Measurements from ENCODE around the gene STAT3. TPM values are rescaled to one million over a fixed set of nuclear protein-coding genes. Genes with fewer than 3 reads are reported as not detected.

STAT3 gene
- polyA plus RNA-seq, 1 donor: 193 TPM

GRCh38 chr17:42354956-42355843 is 33.0 kb downstream of the STAT3 start:
- WGBS (ENCODE audit: insufficient coverage, low lambda C conversion rate): no CpG with 5 or more reads among the region's 3 CpGs
- no peak for DNase-seq
- no peak overlapping the region for H3K4me3 ChIP-seq (ENCODE audit: low read length)
- H3K27me3 ChIP-seq (ENCODE audit: control insufficient read depth, insufficient read depth, low read length): no peaks in the 10 kb centered on the region
- no peak overlapping the region for H3K27ac ChIP-seq (ENCODE audit: low read length)
- H3K9me3 ChIP-seq (ENCODE audit: control insufficient read depth, low read depth, low read length): no peaks in the 10 kb centered on the region
- no peaks in the 10 kb centered on the region for H3K4me1 ChIP-seq (ENCODE audit: control insufficient read depth, insufficient read depth, low read length)
- no peaks in the 10 kb centered on the region for H3K36me3 ChIP-seq (ENCODE audit: control insufficient read depth, insufficient read depth, low read length)

DNA sequence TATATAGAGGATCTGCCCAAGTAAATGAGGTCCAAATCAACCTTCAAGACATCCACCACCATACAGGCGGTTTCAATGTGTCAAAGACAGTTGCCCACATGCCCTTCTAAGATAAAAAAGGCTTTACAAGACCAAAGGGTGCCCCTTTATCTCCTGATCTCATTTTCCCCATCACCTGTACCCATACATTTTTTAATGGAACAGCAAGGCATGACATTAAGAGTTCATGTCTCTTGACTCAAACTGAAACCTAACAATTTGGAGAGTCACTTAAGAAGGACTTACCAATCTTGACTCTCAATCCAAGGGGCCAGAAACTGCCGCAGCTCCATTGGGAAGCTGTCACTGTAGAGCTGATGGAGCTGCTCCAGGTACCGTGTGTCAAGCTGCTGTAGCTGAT is 40.1 kb downstream of the STAT3 start:
- H3K4me3 ChIP-seq (ENCODE audit: low read length): no peak overlapping the region
- H3K4me1 ChIP-seq (ENCODE audit: control insufficient read depth, insufficient read depth, low read length): no peaks in the 10 kb centered on the region
- no peak for DNase-seq
- H3K9me3 ChIP-seq (ENCODE audit: control insufficient read depth, low read depth, low read length): no peaks in the 10 kb centered on the region
- WGBS (ENCODE audit: insufficient coverage, low lambda C conversion rate): no CpG with 5 or more reads among the region's 3 CpGs
- peaks cover 33% of the 10 kb centered on the region for H3K36me3 ChIP-seq (ENCODE audit: control insufficient read depth, insufficient read depth, low read length)
- H3K27ac ChIP-seq (ENCODE audit: low read length): no peak overlapping the region
- no peaks in the 10 kb centered on the region for H3K27me3 ChIP-seq (ENCODE audit: control insufficient read depth, insufficient read depth, low read length)

GRCh38 chr17:42347606-42348005 is 40.6 kb downstream of the STAT3 start:
- WGBS (ENCODE audit: insufficient coverage, low lambda C conversion rate): no CpG with 5 or more reads among the region's 3 CpGs
- H3K36me3 ChIP-seq (ENCODE audit: control insufficient read depth, insufficient read depth, low read length): peaks cover 38% of the 10 kb centered on the region
- no peaks in the 10 kb centered on the region for H3K9me3 ChIP-seq (ENCODE audit: control insufficient read depth, low read depth, low read length)
- H3K27me3 ChIP-seq (ENCODE audit: control insufficient read depth, insufficient read depth, low read length): no peaks in the 10 kb centered on the region
- H3K27ac ChIP-seq (ENCODE audit: low read length): no peak overlapping the region
- no peak for DNase-seq
- no peaks in the 10 kb centered on the region for H3K4me1 ChIP-seq (ENCODE audit: control insufficient read depth, insufficient read depth, low read length)
- no peak overlapping the region for H3K4me3 ChIP-seq (ENCODE audit: low read length)

- Histone ChIP-seq H3K36me3 (ENCODE audit: control insufficient read depth, insufficient read depth, low read length) (peaks cover 42% of the 10 kb centered on the region), H3K27ac (ENCODE audit: low read length) (no peak overlapping the region), H3K4me3 (ENCODE audit: low read length) (no peak overlapping the region), H3K9me3 (ENCODE audit: control insufficient read depth, low read depth, low read length) (no peaks in the 10 kb centered on the region), H3K4me1 (ENCODE audit: control insufficient read depth, insufficient read depth, low read length) (no peaks in the 10 kb centered on the region), H3K27me3 (ENCODE audit: control insufficient read depth, insufficient read depth, low read length) (no peaks in the 10 kb centered on the region)
- no peak for DNase-seq
Measured at GRCh38 chr17:42347198-42347597, 41.0 kb downstream of the STAT3 start.

DNA sequence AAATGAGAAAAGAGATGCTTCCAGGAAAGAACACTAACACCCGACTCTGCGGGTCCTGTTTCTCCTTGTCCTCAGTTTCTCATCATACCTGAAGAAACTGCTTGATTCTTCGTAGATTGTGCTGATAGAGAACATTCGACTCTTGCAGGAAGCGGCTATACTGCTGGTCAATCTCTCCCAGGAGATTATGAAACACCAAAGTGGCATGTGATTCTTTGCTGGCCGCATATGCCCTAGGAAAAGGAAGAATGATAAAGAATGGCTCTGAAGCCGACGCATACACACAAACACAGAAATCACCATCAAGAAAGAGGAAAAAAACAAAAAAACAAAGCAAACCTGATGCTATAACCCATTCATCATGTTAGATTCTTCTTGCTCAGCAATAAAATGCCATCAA is 41.8 kb downstream of the STAT3 start:
- H3K36me3 ChIP-seq (ENCODE audit: control insufficient read depth, insufficient read depth, low read length): peaks cover 49% of the 10 kb centered on the region
- WGBS (ENCODE audit: insufficient coverage, low lambda C conversion rate): 92% methylated on average over 2 of the region's 8 CpGs
- H3K4me1 ChIP-seq (ENCODE audit: control insufficient read depth, insufficient read depth, low read length): no peaks in the 10 kb centered on the region
- no peaks in the 10 kb centered on the region for H3K9me3 ChIP-seq (ENCODE audit: control insufficient read depth, low read depth, low read length)
- H3K27me3 ChIP-seq (ENCODE audit: control insufficient read depth, insufficient read depth, low read length): no peaks in the 10 kb centered on the region
- H3K4me3 ChIP-seq (ENCODE audit: low read length): no peak overlapping the region
- no peak overlapping the region for H3K27ac ChIP-seq (ENCODE audit: low read length)
- no peak for DNase-seq

- DNase-seq: no peak
- H3K27ac ChIP-seq (ENCODE audit: low read length): no peak overlapping the region
- no peak overlapping the region for H3K4me3 ChIP-seq (ENCODE audit: low read length)
- H3K27me3 ChIP-seq (ENCODE audit: control insufficient read depth, insufficient read depth, low read length): no peaks in the 10 kb centered on the region
- no peaks in the 10 kb centered on the region for H3K4me1 ChIP-seq (ENCODE audit: control insufficient read depth, insufficient read depth, low read length)
- H3K9me3 ChIP-seq (ENCODE audit: control insufficient read depth, low read depth, low read length): no peaks in the 10 kb centered on the region
- no CpG with 5 or more reads among the region's 13 CpGs for WGBS (ENCODE audit: insufficient coverage, low lambda C conversion rate)
- H3K36me3 ChIP-seq (ENCODE audit: control insufficient read depth, insufficient read depth, low read length): peaks cover 59% of the 10 kb centered on the region
Measured at GRCh38 chr17:42345396-42346073, 42.7 kb downstream of the STAT3 start.

GRCh38 chr17:42342242-42343008 is 45.8 kb downstream of the STAT3 start:
- Histone ChIP-seq H3K27ac (ENCODE audit: low read length) (no peak overlapping the region), H3K4me3 (ENCODE audit: low read length) (no peak overlapping the region), H3K27me3 (ENCODE audit: control insufficient read depth, insufficient read depth, low read length) (no peaks in the 10 kb centered on the region), H3K9me3 (ENCODE audit: control insufficient read depth, low read depth, low read length) (no peaks in the 10 kb centered on the region), H3K4me1 (ENCODE audit: control insufficient read depth, insufficient read depth, low read length) (no peaks in the 10 kb centered on the region), H3K36me3 (ENCODE audit: control insufficient read depth, insufficient read depth, low read length) (peaks cover 75% of the 10 kb centered on the region)
- 20% methylated on average over 1 of the region's 9 CpGs for WGBS (ENCODE audit: insufficient coverage, low lambda C conversion rate)
- DNase-seq: no peak

GRCh38 chr17:42341568-42341967 is 46.7 kb downstream of the STAT3 start:
- 100% methylated on average over 1 of the region's 4 CpGs for WGBS (ENCODE audit: insufficient coverage, low lambda C conversion rate)

DNA sequence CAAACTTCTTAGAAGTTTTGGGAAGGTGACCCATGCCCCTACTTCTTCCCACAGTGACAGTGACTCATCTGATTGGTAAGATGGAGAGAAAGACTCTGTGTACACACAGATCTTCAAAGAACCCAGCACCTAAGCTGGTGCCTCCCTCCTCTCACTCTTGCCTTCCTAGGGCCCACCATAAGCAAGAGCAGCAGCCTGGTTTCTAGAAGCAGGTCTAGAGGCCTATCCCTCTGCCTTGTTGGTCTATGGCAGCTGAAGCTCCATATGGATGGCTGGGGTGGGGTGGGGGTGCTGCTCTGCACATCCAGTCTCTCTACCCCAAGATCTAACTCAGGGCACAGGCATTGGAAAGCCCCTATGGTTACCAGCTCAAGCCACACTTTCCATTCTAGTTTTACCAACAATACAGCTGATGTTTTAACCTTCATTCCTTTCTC is 47.5 kb downstream of the STAT3 start:
- DNase-seq: no peak
- Histone ChIP-seq H3K27me3 (ENCODE audit: control insufficient read depth, insufficient read depth, low read length) (no peaks in the 10 kb centered on the region), H3K9me3 (ENCODE audit: control insufficient read depth, low read depth, low read length) (no peaks in the 10 kb centered on the region), H3K4me3 (ENCODE audit: low read length) (no peak overlapping the region), H3K36me3 (ENCODE audit: control insufficient read depth, insufficient read depth, low read length) (peaks cover 76% of the 10 kb centered on the region), H3K27ac (ENCODE audit: low read length) (no peak overlapping the region), H3K4me1 (ENCODE audit: control insufficient read depth, insufficient read depth, low read length) (no peaks in the 10 kb centered on the region)

More at GRCh38 chr17:42341568-42341967, 46.7 kb downstream of the STAT3 start:
- Histone ChIP-seq H3K27ac (ENCODE audit: low read length) (no peak overlapping the region), H3K9me3 (ENCODE audit: control insufficient read depth, low read depth, low read length) (no peaks in the 10 kb centered on the region), H3K36me3 (ENCODE audit: control insufficient read depth, insufficient read depth, low read length) (peaks cover 78% of the 10 kb centered on the region), H3K4me3 (ENCODE audit: low read length) (no peak overlapping the region), H3K27me3 (ENCODE audit: control insufficient read depth, insufficient read depth, low read length) (no peaks in the 10 kb centered on the region), H3K4me1 (ENCODE audit: control insufficient read depth, insufficient read depth, low read length) (no peaks in the 10 kb centered on the region)
- no peak for DNase-seq

- no peak overlapping the region for H3K4me3 ChIP-seq (ENCODE audit: low read length)
- no peaks in the 10 kb centered on the region for H3K27me3 ChIP-seq (ENCODE audit: control insufficient read depth, insufficient read depth, low read length)
- no peak for DNase-seq
- H3K36me3 ChIP-seq (ENCODE audit: control insufficient read depth, insufficient read depth, low read length): peaks cover 80% of the 10 kb centered on the region
- H3K27ac ChIP-seq (ENCODE audit: low read length): no peak overlapping the region
- WGBS (ENCODE audit: insufficient coverage, low lambda C conversion rate): no CpG with 5 or more reads among the region's 5 CpGs
- no peaks in the 10 kb centered on the region for H3K9me3 ChIP-seq (ENCODE audit: control insufficient read depth, low read depth, low read length)
- H3K4me1 ChIP-seq (ENCODE audit: control insufficient read depth, insufficient read depth, low read length): no peaks in the 10 kb centered on the region
Measured at GRCh38 chr17:42339221-42339620, 49.0 kb downstream of the STAT3 start.
